Right lung (tissue), 5 donors: ENCODE measurements around the gene STARD6. TPM values are rescaled to one million over a fixed set of nuclear protein-coding genes. Genes with fewer than 3 reads are reported as not detected.

Source experiments
- polyA plus RNA-seq, 5 donors: library from polyadenylated mRNA; unstranded; fragments of 120-200 nt; gene quantifications; one replicate each; pipeline versions ENCODE4 v1.2.1 to v1.2.3, GENCODE V29; 2013; ENCODE audit warnings: inconsistent platforms in 1 of 5, low replicate concordance in 1 of 5; ENCODE audit not compliant: insufficient read length in 5 of 5, insufficient read depth in 1 of 5

The STARD6 gene
- polyA plus RNA-seq, 5 donors, result 0.15 to 0.23 TPM; not detected in 3

Other genes starting within 250 kb of the STARD6 start
- 10 to 100 TPM; 65.4 to 86.9 (median 74.2) TPM for gene MBD2, start 133.2 kb downstream of the STARD6 start, polyA plus RNA-seq
- gene POLI, start 88.3 kb downstream of the STARD6 start, polyA plus RNA-seq, result 100 to 1,000 TPM in 1 of 5 donors, 10 to 100 TPM in 4; 64.6 to 113 (median 78.3) TPM
- gene C18orf54, start within 50 bp of the STARD6 start, polyA plus RNA-seq, result 10 to 100 TPM; 10.0 to 18.4 (median 14.4) TPM
- gene DYNAP, start 233.4 kb upstream of the STARD6 start, polyA plus RNA-seq, result under 1 TPM in 1 of 5 donors, not detected in 4; 0.18 TPM